GM19438 (cell line): ENCODE data around the gene PLPP7.
"Not testable (repeated sequence)": the region's sequence is repeated elsewhere in the genome, so short reads cannot be mapped to it uniquely, and the experiment has no call there.

Experiments used
- ATAC-seq: cut with Tn5 transposase; IDR thresholded peaks from one replicate; pipeline ENCODE4 v1.9.1; 2021; ENCODE audit warnings: low read depth; ENCODE audit not compliant: unreplicated experiment

Gene PLPP7

DNA sequence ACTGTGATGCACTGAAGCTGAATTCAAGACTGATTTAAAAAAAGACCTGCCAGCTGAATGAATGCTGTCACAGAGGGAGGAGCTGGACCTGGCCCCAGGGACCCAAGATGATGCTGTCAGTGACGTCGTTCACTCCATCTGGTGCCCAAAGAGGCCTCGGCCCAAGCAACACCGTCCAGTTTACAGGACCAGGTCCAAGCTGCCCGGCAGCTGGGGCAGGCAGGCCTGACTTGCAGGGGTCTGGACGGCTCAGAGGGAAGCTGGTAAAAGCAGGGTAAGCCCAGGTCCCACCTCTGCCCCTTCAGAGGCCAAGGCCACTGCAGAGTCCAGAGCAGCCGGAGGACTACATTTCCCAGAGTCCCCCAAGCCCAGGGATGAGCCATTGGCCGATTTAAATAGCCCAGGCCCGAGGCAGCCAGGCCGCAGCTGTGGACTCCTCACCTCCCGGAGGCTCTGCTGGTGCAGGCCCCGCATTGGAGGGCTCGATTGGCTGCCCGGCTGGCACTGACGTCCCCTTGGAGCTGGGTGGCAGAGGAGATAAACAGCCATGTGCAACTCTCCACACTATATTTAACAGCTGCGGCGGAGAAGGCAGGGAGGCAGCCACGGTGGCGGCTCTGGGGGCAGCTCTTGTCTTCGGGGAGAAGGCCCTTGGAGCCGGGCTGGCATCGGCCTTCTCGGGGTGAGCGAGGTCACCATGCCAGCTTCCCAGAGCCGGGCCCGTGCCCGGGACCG, at the start of gene PLPP7:
Gene PLPP7, plus strand, starts transcription at position 423 of the 735 bp plus-strand sequence. Its CDS starts 275 bp downstream, at position 698.
- ATAC-seq, result no peak

DNA sequence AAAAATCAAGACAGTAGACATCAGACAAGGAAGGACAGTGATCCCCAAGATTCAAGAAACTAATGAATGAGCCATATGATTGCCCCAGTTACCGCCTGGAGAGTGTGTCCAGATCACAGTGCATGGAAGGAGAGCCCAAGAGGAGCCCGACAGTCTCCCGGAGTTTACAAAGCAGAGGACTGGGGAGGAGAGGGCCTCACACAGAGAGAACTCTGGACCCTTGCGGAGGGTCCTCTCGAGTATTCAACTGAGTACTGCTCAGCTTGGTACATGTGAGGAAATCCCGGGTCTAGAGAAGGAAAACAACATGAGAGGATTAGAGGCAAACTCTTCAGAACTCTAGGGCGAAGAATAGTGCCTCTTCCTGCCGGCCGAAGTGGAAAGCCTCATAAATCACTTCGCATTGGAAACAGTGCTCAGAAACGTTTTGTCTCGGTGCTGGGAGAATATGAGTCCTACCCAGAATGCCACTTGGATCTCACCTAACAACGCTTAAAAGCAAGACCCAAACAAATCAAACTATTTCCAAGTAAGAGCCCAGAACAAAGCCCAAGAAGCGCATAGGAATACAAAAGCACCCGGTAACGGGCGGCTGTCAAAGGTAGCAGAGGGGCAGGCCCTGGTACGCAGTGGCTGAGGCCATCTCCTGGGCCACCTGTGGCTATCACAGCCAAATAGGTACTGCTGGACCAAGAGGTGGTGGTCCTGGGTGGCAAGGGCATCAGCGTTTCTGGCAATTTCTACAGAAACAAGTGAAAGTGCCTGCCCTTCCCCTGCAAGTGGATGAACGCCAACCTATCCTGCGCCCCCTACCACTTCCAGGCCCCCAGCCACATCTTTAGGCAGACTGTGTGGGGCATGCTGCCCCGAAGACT, 49.2 kb upstream of the PLPP7 start:
- ATAC-seq, result no peak

DNA sequence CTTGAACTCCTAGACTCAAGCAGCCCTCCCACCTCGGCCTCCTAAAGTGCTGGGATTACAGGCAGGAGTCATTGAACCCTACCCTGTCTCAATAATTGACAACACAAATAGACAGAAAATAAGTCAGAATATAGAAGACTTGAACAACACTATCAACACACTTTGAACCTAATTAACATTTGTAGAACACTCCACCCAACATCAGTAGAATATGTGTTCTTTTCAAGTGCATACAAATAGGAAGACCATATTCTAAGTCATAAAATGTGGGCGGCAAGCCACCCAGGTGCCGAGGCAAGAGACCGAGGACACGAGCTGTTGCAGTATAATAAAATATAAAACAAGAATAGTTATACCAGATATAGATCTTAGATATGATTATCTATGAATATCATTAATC, 45.2 kb upstream of the PLPP7 start:
- not testable (repeated sequence) for ATAC-seq

DNA sequence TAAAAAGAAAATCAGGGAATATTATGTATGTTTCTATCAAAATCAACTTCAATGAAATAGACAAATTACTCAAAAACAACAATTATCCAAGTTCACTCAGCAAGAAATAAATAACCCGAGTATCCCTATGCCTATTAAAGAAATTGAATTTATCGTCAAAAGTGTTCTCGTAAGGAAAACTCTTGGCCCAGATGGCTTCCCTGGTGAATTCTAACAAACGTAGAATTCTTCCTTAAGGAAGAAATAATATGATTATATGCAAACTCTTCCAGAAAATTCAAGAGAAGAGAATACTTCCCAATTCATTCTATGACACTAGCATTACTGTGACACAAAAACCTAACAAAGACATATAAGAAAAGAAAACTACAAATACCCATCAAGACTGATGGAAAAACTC, 42.9 kb upstream of the PLPP7 start:
- no peak for ATAC-seq

DNA sequence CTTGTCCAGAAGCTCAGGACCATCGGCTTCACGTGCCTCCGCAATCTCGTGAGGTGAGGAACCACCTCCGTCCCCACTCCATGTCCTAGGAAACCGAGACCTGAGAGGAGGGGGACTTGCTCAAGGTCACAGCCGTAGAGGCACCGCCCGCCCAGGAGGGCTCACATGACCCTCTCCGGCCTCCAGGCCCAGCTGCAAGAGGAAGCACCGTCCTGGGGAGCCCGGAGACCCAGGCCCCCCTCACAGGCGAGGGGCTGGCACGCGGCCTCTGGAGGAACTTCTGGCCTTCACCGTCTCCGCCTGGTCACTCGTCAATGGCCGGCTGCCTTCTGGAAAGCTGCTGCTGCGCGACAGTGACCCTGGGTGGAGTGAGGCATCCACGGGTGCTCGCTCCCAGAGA, 37.4 kb upstream of the PLPP7 start:
- ATAC-seq, result peak; percentile 1

DNA sequence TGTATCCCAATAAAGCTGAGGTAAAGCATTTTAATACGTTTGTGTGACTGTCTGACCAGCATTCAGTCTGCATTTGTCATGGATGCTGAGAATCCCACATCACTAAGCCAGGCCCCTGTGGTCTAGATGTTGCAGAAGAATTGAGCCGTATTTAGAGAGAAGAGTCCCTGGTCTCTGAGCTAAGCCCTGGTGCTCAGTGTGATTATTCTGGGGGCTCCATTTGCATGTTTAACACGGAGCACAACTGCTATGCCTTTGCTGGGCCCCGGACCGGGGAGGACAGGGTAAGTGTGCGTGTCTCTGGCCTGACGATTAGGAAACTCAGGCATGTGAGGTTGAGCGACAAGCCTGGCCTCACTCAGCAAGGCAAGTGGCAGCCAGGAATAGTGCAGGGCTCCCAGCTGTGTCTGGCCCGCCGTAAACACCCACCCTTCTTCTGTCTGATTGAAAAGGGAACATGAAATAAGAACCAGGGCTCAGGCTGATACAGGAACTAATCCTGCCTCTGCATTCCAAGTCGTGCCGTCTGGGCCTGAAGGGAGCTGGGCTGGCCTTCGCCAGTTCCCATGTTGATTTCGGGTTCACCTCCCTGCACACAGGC, 35.5 kb upstream of the PLPP7 start:
- no peak for ATAC-seq

DNA sequence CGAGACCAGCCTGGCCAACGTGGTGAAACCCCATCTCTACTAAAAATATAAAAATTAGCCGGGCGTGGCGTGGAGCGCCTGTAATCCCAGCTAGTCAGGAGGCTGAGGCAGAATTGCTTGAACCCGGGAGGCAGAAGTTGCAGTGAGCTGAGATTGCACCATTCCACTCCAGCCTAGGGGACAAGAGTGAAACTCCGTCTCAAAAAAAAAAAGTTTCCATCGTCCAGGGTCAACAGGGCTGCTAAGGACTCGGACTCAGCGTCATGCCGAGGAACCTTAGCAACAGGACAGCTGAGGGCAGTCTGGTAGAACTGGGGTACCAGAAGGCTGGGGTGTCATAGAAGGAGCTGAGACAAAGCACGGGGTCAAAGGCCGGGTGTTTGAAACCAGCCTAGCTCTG, 34.9 kb upstream of the PLPP7 start:
- no peak for ATAC-seq

DNA sequence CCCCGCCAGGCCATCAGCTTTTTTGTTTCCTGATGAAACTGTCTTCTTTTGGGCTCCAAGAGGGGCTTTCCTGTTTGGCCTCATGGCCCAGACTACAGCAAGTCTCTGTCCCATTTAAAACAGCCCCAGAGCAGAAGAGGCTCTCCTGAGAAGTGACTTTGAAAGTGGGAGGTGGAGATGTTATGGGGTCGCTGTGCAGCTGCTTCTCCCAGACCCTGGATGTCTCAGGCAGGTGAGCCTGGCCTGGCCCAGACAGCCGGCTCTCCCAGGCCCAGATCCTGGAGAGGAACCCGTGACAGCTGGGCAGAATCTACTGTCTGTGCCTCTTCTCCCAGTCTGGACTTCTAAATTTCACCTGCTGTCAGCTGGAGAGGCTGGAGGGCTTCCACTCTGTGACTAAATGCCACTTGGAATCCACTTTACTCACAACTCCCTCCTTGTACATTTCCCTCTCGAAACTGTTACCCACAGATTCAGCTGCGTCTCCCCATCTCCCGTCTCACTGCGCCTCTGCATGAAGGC, 33.8 kb upstream of the PLPP7 start:
- no peak for ATAC-seq

DNA sequence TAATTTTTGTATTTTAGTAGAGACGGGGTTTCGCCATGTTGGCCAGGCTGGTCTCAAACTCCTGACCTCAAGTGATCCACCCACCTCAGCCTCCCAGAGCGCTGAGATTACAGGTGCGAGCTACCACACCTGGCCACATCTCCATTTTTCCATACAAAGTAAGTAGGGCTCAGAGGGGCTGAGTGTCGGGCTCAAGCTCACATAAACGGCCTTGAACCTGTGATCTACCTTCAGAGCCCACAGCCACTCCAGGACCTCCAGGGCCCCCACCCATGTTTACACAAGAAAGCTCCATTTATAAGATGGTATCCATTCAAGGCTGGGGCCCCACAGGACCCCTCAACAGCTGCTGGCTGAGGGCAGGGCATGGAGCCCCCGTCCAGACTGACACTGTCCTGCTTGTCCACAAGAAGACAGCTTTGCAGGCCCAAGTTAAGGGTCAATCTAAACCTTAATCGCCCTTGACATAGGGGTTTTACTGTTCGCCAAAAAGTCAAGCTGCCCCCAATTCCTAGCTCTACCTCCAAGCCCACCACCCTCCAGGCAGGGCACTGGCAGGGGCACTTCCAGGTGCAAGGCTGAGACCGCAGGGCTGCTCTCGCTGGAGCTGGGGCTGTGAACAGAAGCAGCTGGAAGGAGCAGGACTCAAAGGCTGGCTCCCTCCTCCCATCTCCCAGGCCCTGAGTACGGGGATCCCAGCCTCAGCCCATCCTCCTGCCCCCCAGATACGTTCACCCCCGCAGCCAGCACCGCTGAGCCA, 32.1 kb upstream of the PLPP7 start:
- ATAC-seq, result no peak

DNA sequence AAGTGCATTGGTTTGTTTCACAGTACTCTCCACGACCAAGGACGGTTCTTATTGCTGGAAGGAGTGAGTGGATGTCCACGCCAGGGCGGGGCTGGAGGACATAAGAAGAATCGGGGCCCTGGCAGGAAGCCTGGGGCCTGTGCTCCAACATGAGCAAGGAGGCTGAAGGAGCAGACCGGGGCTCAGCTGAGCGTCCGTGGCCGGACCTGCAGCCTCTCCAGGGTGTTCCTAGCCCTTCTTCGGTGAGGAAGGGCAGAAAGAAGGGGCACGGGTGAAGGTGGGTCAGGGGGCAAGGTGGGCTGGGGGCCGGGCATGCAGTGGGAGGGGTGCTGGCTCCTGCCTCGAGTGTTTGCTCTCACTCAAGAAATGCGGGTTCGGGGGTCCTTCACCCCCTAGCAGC, 31.3 kb upstream of the PLPP7 start:
- no peak for ATAC-seq

DNA sequence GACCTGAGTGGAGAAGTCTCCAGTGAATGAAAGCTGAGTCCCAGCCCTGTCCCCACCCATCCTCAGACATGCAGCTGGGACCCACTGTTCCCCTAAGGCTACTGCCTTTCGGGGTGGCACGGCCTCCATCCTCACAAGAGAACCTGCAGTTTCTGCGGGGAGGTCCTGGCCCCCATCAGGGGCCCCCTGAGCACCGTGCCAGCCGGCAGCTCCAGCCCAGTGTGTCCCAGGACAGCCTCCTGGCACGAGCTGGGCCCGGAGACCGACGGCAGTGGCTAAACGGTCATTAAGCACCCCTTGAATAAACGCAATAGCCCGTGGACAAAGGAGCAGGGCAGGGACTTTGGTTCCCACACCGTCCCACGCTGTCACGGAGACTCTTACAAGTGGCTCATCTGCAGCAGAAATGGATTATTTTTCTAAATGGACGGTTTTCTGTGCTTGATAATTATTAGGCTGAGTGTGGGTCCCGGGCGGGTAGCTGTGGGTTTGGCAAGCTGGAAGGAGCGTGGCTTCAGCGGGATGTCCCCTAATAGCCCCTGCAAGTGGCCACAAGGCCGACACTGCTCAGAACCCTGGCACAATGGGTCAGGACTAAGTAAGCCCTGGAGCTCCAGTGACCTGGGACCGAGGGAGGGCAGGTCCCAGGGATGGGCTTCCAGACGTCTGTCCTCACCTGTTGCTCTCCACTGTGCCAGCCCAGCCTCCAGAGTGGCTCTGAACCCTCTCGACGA, 30.7 kb upstream of the PLPP7 start:
- no peak for ATAC-seq

DNA sequence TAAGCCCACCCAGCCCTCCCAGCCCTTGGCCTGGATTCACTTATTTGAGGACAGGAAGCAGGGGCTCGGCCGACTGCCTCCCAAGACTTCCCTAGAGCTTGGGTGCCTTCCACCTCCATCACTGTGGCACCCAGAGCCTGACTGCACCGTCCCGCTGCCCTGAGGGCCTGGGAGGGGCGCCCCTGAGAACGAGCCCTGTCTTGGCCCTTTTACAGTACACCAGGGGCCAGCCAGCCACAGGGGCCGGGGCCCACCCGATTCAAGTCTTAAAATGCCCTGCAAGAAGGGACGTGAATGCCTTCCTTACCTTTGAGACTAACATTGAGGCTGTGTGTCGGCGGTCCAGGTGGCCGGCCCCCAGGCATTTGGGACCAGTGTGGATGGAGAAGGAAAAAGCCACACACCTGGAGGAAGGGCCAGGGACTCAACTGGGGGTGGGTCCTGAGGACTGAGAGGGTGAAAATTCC, 30.1 kb upstream of the PLPP7 start:
- ATAC-seq, result no peak

DNA sequence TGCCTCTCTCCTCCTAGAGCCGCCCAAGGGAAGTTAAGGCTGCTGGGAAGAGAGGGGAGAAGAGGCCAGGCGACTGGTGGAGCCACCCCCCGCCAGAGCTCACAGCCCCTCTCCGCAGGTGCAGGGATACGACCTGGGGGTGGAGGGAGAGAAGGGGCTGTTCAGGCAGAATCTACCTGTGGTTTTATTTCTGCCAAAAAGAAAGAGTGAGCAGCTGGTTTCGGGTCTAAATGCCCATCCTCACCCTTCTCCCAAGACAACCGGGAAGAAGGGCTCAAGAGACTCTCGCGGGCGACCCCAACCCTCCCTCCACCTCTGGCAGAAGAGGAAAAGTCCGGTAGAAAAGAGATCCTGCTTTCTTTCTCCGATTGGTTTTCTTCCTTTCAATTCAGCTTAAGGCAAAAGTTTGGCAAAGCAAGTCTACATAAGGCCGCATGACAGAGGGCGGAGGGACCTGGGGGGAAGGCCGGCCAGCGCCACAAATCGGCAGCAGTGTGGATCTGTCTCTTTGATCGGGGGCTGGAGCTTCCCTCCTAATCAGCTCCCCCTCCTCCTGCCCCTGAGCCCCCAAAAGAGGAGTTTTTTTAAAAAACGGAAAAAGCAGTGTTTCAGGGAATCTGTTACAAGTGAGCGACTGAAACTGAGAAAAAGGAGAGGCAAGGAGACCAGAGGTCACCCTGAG, 29.5 kb upstream of the PLPP7 start:
- ATAC-seq, result no peak

DNA sequence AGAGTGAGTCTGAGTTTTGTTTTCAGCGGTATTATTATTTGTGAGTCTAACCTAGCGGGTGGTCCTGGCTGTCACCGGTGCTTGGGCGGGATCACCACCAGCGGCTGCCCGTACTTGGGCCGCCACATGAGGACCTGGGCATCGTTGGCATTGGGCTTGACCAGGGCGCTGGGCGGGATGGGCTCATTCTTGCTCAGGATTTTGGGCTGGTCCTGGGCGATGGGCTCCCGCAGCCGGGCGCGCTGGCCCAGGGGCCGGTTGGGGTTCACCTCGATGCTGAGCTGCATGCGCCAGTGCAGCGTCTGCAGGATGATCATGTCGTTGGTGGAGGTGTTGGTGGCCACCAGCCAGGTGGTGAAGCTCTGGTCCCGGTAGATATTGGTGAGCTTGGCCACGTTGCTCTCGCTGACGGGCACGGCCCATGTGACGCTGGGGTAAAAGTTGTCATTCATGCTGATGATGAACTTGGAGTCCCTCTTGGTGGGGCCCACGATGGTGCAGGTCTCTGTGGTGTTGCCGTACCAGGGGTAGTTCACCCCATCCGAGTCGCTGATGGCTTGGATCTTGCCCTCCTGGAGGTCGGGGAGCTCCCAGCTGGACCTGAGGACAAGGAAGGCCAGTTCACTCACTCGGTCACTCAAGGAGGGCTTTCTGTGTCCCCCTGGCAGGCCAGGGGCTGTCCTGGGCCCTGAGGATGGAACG, 28.6 kb upstream of the PLPP7 start:
- ATAC-seq, result no peak

DNA sequence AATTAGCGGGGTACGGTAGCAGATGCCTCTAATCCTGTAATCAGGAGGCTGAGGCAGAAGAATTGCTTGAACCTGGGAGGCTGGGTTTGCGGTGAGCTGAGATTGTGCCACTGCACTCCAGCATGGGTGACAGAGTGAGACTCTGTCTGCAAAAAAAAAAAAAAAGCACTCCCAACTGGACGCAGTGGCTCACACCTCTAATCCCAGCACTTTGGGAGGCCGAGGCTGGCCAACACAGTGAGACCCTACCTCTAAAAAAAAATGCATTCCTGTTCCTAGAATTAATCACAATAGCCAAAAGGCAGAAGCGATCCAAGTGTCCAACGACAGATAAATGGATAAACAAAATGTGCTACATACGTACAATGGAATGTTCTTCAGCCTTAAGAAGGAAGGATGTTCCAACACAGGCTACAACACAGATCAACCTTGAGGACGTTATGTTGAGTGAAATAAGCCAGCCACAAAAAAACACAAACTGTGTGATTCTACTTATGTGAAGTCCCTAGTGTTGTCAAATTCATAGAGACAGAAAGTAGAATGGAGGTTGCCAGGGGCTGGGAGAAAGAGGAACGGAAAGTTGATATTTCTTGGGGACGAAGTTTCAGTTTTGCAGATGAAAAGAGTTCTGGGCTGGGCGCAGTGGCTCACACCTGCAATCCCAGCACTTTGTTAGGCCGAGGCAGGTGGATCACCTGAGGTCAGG, 27.0 kb upstream of the PLPP7 start:
- peak; percentile 65 for ATAC-seq

DNA sequence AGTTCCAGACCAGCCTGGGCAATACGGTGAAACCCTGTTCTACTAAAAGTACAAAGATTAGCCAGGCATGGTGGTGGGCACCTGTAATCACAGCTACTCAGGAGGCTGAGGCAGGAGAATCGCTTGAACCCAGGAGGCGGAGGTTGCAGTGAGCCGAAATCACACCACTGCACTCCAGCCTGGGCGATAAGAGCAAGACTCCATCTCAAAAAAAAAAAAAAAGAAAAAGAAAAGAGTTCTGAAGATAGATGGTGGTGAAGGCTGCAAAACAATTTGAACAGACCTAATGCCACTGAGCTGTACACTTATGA, 26.5 kb upstream of the PLPP7 start:
- not testable (repeated sequence) for ATAC-seq

DNA sequence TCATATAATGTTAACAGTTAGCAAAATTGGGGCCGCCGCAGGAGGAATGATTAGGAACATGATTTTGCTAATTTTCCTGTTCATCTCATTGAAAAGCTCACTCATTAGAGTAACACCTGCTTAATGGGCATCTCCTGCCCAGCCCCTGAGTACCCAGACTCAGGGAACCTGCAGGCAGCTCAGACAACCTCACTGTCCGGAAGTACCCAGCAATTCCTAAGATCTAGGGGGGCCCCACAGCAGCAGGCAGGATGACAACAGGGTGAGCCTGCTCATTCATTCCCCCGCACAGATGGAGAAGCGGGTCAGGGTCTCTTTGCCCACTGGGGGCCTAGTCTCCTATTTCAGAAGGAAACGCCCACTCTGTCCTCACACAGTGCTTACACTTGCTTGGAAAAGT, 25.8 kb upstream of the PLPP7 start:
- ATAC-seq, result no peak

DNA sequence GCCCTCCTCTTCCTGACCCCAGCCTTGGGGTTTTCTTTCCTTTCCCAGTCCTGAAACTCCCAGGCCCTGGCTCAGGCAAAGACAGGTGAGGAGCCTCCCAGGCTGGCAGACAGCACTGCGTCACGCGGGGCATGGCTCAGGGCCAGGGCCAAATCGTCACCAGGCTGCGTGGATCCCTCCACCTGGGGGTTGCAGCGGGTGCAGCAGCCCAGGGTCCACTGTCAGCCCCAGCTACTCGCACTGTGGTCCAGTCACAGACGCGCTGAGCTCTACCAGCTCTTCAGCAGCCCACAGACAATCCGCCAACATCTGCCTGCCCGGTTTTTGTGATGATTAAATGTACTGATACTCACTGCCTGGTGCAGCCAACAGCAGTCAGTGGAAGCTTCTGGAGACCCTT, 25.3 kb upstream of the PLPP7 start:
- ATAC-seq, result no peak
